IPS DF 4.7 (cell line): ENCODE results near the gene ADAM33.

Experiments used
- DNase-seq: peaks from one replicate; pipeline ENCODE4 v3.0.0-alpha.2; 2013; ENCODE audit warnings: low spot score; ENCODE audit errors: extremely low read depth

Gene ADAM33, protein sequence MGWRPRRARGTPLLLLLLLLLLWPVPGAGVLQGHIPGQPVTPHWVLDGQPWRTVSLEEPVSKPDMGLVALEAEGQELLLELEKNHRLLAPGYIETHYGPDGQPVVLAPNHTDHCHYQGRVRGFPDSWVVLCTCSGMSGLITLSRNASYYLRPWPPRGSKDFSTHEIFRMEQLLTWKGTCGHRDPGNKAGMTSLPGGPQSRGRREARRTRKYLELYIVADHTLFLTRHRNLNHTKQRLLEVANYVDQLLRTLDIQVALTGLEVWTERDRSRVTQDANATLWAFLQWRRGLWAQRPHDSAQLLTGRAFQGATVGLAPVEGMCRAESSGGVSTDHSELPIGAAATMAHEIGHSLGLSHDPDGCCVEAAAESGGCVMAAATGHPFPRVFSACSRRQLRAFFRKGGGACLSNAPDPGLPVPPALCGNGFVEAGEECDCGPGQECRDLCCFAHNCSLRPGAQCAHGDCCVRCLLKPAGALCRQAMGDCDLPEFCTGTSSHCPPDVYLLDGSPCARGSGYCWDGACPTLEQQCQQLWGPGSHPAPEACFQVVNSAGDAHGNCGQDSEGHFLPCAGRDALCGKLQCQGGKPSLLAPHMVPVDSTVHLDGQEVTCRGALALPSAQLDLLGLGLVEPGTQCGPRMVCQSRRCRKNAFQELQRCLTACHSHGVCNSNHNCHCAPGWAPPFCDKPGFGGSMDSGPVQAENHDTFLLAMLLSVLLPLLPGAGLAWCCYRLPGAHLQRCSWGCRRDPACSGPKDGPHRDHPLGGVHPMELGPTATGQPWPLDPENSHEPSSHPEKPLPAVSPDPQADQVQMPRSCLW

DNA sequence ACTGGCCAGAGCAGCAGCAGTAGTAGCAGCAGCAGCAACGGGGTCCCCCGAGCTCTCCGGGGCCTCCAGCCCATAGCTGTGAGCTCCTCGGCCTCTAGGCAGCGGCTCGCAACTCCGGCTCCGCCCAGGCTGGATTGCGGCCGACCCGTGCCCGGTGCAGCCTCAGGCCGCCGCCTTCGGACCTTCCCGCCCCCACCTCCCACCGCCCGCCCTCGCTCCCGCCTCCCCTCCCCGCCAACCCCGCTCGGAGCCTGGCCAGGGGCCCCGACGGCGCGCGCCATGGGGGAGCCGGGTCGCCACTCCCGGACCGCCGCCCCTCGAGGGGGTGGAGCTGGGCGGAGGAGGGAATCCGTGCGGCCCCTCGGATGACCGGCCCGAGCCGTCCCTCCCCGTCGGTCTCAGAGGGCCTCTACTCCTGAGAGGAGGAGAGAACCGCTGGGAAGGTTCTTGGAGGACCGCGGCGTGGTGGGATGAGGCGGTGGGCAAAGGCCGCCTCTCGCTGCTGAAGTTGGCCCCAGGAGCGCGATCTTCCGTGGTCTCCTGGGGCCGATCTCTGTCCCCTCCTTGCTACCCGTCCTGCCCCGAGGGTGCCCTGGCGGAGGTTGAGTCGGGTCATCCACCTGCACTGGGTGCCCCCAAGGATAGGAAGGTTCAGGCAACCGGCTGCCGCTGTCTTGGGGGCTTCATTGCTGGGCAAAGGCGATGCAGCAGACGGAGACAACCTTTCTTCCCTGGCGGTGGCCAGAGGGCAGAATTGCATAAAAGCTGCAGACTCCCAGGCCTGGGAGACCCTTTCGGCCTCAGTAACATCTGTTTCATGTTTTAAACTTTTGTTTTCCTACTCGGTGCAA, at the start of gene ADAM33:
ADAM33 (minus strand) TSS at position 80 of the 851 bp plus-strand sequence; CDS start at position 74, 6 bp downstream.
- no peak for DNase-seq

DNA sequence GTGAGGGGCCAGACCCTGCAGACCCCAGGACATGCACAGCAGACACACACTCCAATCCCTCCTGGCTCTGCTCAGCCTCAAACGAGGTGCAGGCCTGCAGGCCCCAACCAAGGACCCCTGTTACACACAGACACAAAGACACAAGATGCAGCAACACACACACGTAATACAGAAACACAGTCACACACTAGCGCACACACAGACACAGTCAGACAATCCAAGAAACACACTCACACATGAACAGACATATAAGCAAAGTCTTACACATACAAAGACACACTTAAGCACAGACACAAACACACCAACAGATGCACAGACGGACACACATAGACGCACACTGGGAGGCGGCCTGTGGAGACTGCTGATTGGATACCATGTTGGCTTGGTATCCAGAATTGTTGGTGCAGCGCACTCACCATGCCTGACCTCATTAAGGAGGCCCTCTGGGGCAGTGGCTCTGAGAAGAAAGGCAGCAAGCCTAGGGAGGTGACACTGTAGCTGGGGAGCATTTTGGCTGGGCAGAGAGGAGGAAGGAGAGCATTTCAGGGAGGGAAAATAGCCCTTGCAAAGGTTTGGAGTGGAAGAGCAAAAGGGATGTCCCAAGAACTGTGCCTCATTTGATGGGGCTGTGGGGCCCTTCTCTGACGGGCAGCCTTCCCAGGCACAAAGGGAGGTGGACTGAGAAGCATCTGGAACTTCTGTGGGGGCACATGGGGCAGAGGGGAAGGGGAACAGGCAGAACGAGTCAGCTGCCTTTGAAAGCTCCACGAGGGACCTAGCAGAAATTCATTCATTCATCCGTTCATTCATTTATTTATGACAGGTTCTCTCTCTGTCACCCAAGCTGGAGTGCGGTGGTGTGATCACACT, 49.2 kb upstream of the ADAM33 start:
- no peak for DNase-seq

DNA sequence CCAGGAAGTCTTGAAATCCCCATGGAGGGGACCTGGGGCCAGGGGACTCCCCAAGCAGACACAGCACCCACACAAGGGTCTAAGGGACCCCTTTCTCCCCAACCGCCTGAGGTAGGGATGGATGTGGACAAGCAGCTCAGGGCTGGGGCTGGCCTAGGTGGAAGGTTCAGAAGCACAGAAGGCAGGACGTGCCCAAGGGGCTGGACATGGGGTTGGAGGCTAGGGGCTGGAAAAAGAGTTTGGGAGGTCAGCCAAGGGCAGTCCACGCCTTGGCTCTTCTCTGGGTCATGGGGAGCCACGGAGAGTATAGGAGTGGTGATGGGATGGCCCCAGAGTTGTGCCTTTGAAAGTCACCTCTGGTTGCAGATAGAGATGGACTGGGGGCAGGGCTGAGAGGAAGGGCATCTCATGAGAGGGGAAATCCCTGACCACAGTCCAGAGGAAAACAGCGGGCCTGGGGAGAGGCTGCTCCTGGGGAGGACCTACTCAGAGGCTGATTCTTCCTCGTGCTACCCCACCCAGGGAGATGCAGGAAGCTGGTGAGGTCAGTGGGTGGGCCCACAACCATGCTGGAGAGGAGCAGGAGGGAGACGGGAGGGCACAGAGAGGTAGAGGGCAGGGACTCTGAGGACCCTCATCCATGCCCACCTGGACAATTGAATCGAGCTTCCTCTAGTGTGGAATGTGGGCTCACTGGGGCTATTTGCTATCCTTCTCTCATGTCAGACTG, 48.2 kb upstream of the ADAM33 start:
- no peak for DNase-seq

DNA sequence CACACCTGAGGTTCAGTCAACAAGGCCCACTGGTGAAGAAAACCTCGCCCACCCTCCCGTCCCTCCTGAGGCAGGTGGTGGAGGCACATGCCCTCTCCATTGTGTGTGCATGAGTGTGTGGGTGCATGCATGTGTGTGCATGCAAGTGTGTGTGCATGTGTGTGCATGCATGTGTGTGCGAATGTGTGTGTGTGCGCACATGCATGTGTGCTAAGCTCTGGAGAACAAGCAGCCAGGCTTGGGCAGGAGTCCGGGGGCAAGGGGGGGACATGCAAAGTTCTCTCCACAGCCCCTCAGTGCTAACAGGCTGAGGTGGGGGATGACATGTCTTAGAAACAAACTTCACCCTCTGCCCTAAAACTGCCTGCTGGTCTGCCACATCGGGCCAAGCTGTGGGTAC, 47.6 kb upstream of the ADAM33 start:
- no peak for DNase-seq

DNA sequence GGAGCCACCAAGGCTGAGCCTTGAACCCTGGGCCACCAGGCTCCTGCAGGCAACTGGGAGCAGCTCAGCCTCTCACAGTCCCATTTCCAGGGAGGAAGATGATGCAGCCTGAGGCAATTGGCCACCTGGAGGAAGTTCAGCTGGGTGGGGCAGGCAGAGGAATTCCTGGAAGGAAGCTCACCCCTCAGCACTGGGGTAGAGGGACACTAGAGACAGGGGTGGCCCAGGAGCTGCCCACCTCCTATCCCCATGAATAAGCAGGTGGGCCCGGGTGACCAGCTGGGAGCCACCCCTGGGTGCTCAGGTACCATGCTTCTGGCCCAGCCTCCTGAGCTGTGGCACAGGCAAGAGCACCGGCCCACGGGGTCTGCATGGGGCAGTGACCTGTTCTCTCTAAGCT, 47.1 kb upstream of the ADAM33 start:
- DNase-seq: no peak

DNA sequence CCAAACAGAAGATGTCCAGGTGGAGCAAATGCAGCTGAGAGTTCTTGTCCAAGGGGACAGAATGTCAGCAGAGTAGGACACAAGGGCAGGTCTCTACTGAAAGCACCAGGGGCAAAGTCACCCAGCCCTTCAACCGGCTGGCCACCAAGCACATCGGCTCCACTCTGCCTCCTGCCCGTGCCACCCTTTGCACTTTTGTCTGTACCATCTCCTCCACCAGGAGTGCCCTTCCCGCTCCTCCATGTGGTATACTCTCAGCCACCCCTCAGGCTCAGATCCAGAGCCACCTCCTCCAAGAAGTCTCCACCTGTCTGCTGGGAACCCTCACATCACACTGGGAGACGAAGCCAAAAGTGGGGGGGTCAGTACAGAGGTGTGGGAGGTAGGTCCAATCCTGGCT, 46.5 kb upstream of the ADAM33 start:
- DNase-seq: no peak

DNA sequence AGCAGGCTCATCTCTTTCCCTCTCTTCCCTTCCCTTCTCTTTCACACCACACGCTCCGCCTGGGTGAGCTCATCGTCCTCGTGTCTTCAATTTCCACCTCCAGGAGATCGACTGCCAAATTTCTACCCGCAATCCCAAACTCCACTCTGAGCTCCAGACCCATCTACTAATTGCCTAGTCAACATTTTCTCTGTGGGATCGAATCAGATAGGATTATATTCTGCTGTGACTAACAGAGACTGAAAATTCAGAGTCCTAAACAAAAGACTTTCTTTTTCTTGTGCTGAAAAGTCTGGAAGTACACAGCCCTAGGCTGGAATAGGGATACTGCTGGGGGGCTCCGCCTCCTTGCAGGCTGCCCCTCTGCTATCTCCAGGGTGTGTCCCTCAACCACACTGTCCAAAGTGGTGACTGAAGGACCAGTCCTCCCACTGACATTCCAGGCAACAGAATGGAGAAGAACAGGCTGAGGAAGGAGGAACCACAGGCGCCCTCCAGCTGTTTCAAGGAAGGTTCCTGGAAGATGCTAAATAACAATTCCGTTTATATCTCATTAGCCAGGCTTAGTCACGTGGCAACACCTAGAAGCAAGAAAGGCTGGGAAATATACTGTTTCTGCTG, 45.7 kb upstream of the ADAM33 start:
- DNase-seq: no peak

DNA sequence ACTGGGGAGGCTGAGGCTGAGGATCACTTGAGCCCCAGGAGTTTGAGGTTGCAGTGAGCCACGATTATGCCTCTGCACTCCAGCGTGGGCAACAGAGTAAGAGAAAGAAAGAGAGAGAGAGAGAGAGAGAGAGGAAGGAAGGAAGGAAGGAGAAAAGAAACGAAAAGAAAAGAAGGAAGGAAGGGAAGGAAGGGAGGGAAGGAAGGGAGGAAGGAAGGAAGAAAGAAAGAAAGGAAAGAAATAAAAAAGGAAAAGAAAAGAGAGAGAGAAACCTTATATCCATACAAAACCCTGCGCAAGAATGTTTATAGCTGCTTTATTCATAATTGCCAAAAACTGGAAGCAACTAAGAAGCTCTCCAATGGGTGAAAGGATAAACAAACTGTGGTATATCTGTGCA, 42.5 kb upstream of the ADAM33 start:
- no peak for DNase-seq

DNA sequence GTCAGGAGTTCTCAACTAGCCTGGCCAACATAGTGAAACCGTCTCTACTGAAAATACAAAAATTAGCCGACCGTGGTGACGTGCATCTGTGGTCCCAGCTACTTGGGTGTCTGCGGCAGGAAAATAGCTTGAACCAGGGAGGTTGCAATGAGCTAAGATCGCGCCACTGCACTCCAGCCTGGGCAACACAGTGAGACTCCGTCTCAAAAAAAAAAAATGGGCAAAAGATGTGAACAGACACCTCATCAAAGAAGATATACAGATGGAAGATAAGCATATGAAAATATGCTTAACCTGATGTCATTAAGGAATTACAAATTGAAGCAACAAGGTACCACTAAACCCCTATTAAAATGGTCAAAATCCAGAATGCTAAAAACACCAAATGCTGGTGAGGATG, 41.5 kb upstream of the ADAM33 start:
- no peak for DNase-seq

DNA sequence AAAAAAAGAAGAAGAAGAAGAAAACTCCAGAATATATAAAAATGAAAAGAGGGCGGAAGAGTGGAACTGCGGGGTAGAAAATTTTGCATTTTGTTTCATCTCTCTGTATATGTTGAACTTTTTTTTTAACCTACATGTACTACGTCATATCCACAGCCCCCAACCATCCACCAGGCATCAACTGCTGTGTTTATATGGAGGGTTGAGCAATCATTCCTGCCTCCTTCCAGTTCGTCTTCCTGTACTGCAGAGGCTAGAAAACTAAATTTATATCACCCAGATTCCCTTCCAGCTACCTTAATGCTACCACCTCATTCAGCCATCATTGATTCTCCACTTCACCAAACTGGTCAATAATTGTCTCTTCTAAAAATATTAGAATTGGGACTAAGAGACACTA, 40.1 kb upstream of the ADAM33 start:
- no peak for DNase-seq

DNA sequence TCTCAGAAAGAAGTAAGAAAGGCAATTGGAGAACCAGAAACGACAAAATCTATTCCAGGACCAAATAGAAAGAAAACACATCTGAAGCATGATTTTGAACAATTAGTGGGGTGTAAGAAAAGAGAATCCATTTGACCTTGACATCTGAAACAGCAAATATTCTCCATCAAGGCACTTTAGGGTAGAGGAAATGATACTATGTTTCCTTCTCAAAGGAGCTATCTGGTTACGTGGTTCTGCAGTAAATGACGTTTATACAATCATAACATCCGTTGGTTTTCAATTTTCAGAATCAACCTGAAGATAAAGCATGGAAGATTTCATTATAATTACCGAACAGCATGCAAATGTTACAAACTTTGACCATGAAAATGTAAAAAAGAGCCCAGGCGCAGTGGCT, 38.8 kb upstream of the ADAM33 start:
- no peak for DNase-seq

DNA sequence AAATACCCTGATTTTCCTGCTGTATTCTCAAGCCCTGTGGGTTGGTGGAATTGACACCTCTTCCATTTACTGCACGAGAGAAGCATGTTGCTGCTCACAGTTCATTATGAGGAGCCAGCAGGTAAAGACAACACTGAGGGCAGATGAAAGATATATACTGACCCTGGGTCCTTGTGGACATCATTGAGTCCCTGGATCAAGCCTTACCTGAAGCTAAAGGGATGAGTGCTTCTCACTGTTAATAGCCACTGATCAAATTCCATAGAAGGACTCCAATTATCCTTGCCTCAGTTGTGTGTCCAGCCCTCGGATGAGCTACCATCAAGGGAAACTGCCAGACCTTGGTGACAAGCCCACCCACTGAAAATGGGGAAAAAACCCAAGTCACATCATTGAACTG, 38.3 kb upstream of the ADAM33 start:
- DNase-seq: no peak

DNA sequence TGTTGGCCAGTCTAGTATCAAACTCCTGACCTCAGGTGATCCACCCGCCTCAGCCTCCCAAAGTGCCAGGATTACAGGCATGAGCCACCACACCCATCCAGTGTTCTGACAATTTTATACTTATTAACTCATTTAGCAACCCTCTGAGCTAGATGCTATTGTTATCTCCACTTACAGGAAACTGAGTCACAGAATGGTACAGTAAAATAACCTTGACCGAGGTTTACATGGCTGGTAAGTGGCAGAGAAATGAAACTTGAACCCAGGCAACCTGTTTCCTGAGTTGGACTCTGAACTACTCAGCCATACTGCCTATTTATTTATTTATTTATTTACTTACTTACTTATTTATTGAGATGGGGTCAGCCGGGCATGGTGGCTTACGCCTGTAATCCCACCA, 37.2 kb upstream of the ADAM33 start:
- DNase-seq: no peak

DNA sequence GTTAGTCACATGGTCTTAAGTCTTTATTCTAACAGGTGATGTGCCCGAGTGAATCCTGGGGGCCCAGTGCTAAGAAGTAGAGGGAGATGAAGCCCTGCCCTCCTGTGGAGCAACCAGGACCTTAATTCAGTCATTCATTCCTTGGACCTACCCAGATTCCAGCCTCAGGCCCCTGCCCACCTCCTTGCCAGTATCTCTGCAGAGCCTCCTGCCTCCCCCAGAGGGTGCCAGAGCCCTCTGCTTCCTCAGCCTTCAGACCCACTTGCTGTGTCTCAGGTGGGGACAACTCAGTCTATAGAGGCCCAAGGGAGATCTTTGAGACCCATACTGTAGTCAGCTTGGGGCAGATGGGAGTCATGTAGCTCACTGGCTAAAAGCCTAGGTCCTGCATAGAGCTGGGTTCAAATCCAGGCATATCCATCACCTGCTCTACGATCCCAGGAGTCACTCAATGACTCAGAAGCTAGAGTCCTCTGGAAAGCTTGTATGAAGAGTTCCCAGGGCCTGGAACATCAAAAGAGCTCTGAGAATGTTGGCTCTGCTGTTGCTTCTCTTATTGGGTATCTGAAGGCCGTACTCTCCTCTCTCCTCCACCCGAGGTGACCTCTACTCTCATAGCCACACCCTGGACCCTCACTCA, 34.5 kb upstream of the ADAM33 start:
- no peak for DNase-seq

DNA sequence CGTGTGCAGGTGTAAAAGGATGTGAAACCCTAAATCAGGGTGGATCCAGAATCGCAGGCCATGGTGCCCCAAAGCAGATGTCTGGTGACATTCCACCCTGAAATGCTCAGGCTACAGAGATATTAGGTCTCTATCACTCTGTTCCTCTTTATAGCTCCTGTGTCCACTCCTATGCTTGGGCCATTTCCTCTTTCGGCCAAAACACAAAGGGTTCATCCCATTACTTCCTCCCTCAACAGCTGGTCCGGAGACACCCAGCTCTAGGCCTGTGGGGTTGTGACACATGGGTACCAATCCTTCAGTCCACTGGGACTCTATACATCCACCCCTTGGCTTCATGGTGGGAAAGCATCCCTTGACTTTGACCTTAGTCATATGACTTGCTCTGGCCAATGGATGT, 32.3 kb upstream of the ADAM33 start:
- no peak for DNase-seq

DNA sequence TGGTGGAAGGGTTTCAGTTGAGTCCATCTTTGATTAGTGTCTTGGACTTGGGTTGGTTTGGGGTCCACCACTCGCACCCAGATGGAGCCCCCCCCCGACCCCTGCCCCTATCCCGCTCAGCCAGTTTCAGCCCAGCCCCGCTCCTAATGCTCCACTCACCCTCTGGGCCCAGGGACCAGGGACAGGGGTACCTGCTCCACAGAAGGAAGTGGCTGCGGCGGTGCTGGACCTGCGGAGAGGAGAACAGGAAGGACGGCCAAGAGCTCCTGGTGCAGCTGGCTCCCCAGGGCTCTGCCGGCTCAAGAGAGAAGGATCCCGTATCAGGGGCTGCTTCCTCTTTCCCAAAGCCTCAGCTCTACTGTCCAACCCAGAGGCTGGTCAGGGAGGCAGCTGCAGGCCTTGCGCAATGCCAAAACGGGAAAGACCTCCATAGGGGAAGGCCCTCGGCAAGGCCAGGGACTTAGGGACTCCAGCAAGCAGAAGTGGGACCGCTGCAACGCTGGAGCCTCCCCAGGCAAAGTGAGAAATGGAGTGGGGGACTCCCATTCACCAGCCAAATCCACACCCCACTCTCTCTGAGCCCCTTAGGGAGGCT, 30.6 kb upstream of the ADAM33 start, which contains the start of gene SIGLEC1:
SIGLEC1 (minus strand) TSS at position 322 of the 595 bp plus-strand sequence. CDS start 5,472 bp downstream, outside the sequence.
- no peak for DNase-seq

DNA sequence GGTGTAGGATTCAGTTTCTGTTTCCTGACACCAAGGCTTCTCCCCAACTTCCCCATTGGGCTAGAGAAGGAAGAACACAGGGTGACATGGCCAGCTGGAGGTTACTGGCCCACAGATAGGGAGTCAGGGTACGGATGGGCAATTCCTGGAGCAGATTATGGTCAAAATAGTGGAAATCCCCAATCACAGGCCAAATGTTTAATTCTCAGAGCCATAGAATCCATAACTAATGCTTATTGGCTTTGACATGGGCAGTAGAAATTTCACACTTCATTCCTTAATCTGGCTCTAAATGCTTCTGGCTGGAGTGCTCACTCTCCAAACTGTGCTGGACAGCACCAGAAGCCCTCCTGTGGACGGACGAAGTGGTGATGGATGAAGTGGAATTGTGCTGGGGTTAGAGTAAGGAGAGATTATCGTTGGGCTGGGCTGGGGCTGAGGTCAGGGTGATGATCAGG, 29.7 kb upstream of the ADAM33 start:
- no peak for DNase-seq

DNA sequence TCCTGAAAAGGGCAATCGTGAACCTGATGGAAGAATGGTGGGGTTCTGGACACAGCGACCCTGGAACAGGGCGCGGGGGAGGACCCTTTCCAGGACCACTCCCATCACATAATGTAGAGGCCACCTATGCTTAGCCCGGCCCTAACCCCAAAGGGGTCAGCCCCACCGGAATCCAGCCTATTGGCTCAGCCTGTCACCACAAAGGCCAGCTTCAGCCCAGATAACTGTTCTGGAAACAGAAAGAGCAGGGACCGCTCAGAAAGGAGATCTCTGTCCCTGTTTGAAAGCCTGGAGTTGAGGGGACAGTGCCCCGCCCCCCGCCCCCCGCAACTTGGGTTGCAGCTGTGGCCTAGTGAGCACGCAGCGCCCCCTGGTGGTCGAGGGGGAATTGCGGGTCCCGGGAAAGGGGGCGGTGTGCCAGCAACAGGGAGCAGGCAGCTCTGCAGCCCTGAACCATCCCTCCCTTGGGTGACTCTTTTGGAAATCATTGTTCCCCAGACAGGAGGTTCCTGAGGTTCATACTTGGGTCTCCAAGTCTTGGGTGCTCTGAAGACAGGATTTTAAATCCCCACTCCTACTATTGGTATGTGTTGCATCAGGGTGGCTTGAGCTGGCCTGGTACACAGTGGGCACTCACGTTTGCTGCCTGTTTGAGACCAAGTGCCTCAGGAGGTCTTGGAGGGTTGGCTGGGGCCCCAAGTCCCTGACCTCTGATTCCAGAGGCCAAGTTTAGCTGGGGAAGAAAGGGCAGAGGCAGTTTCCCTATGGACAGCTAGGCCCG, 29.1 kb upstream of the ADAM33 start:
- no peak for DNase-seq
